Liver (tissue), 9 donors: ENCODE results near the gene CCDC80. TPM values are rescaled to one million over a fixed set of nuclear protein-coding genes. Genes with fewer than 3 reads are reported as not detected.

ENCODE experiments used
- DNase-seq: peaks from one replicate; pipeline ENCODE4 v3.0.0-alpha.2; 2017; ENCODE audit warnings: low spot score
- H3K27ac ChIP-seq, 2 donors: one replicate each; pipeline ENCODE4 v1.7.0; 2013; ENCODE audit warnings: inconsistent platforms in 2 of 2, low read length in 2 of 2, control low read depth in 1 of 2, low read depth in 1 of 2, mild to moderate bottlenecking in 1 of 2
- H3K27me3 ChIP-seq, 4 donors: one replicate each; pipeline versions ENCODE4 v1.6.1 to v1.7.0; 2013; ENCODE audit warnings: low read length in 3 of 4, inconsistent platforms in 1 of 4, mild to moderate bottlenecking in 1 of 4, moderate library complexity in 1 of 4; ENCODE audit not compliant: control insufficient read depth in 4 of 4, insufficient read depth in 4 of 4
- H3K36me3 ChIP-seq, 4 donors: one replicate each; pipeline versions ENCODE4 v1.6.1 to v1.7.0; 2013; ENCODE audit warnings: low read length in 3 of 4, mild to moderate bottlenecking in 3 of 4, low read depth in 1 of 4, moderate library complexity in 1 of 4; ENCODE audit not compliant: control insufficient read depth in 4 of 4, insufficient read depth in 3 of 4
- H3K4me1 ChIP-seq, 4 donors: one replicate each; pipeline versions ENCODE4 v1.6.1 to v1.7.0; 2013; ENCODE audit warnings: low read length in 3 of 4, mild to moderate bottlenecking in 3 of 4, moderate library complexity in 1 of 4; ENCODE audit not compliant: control insufficient read depth in 4 of 4, insufficient read depth in 4 of 4
- H3K4me3 ChIP-seq, 3 donors: one replicate each; pipeline versions ENCODE4 v1.6.1 to v1.7.0; 2013; ENCODE audit warnings: low read length in 3 of 3, control low read depth in 1 of 3, low read depth in 1 of 3, mild to moderate bottlenecking in 1 of 3
- H3K9ac ChIP-seq, 2 donors: one replicate each; pipeline ENCODE4 v1.7.0; 2013; ENCODE audit warnings: low read length in 2 of 2, mild to moderate bottlenecking in 2 of 2, moderate library complexity in 2 of 2, control low read depth in 1 of 2, low read depth in 1 of 2
- H3K9me3 ChIP-seq, 4 donors: one replicate each; pipeline versions ENCODE4 v1.6.1 to v1.7.0; 2013; ENCODE audit warnings: low read length in 3 of 4; ENCODE audit not compliant: control insufficient read depth in 4 of 4
- ATF3 ChIP-seq: IDR thresholded peaks from 2 replicates; pipeline ENCODE4 v1.6.1; 2016; ENCODE audit warnings: antibody characterized with exemption
- EGR1 ChIP-seq, 2 donors: IDR thresholded peaks; 2 replicates each; pipeline ENCODE4 v1.6.1; 2016 to 2018; ENCODE audit warnings: antibody characterized with exemption in 2 of 2, low read depth in 2 of 2
- FOXA1 ChIP-seq: IDR thresholded peaks from 2 replicates; pipeline ENCODE4 v1.6.1; 2016; ENCODE audit warnings: antibody characterized with exemption
- FOXA2 ChIP-seq: IDR thresholded peaks from 2 replicates; pipeline ENCODE4 v1.6.1; 2016; ENCODE audit warnings: antibody characterized with exemption
- GABPA ChIP-seq, 2 donors: IDR thresholded peaks in 1 of 2; conservative IDR thresholded peaks in 1 of 2; 2 replicates each; pipeline ENCODE4 v1.6.1; 2016; ENCODE audit warnings: antibody characterized with exemption in 2 of 2, mild to moderate bottlenecking in 1 of 2, moderate library complexity in 1 of 2
- HNF4A ChIP-seq, 2 donors: conservative IDR thresholded peaks; 2 replicates each; pipeline ENCODE4 v1.6.1; 2016; ENCODE audit warnings: antibody characterized with exemption in 2 of 2, mild to moderate bottlenecking in 2 of 2
- HNF4G ChIP-seq: IDR thresholded peaks from 2 replicates; pipeline ENCODE4 v1.6.1; 2016; ENCODE audit warnings: antibody characterized with exemption
- JUND ChIP-seq, 2 donors: IDR thresholded peaks; 2 replicates each; pipeline ENCODE4 v1.6.1; 2016; ENCODE audit warnings: antibody characterized with exemption in 2 of 2
- MAX ChIP-seq: IDR thresholded peaks from 2 replicates; pipeline ENCODE4 v1.6.1; 2016; ENCODE audit warnings: antibody characterized with exemption
- NR2F2 ChIP-seq: IDR thresholded peaks from 2 replicates; pipeline ENCODE4 v1.6.1; 2016; ENCODE audit warnings: antibody characterized with exemption
- RAD21 ChIP-seq, 2 donors: IDR thresholded peaks; 2 replicates each; pipeline ENCODE4 v1.6.1; 2016; ENCODE audit warnings: antibody characterized with exemption in 2 of 2, mild to moderate bottlenecking in 2 of 2
- RXRA ChIP-seq, 2 donors: IDR thresholded peaks; 2 replicates each; pipeline ENCODE4 v1.6.1; 2017 to 2018; ENCODE audit warnings: antibody characterized with exemption in 2 of 2, mild to moderate bottlenecking in 1 of 2
- SP1 ChIP-seq: IDR thresholded peaks from 2 replicates; pipeline ENCODE4 v1.6.1; 2018; ENCODE audit warnings: antibody characterized with exemption, mild to moderate bottlenecking
- TAF1 ChIP-seq: conservative IDR thresholded peaks from 2 replicates; pipeline ENCODE4 v1.6.1; 2016; ENCODE audit warnings: antibody characterized with exemption, mild to moderate bottlenecking
- YY1 ChIP-seq: IDR thresholded peaks from 2 replicates; pipeline ENCODE4 v1.6.1; 2016; ENCODE audit warnings: antibody characterized with exemption, mild to moderate bottlenecking
- ZBTB33 ChIP-seq: IDR thresholded peaks from 2 replicates; pipeline ENCODE4 v1.6.1; 2016; ENCODE audit warnings: antibody characterized with exemption
- WGBS: extraction: QIAGEN DNeasy Blood & Tissue Kit; methylation state at CpG from one replicate; pipeline ENCODE4 v1.1.7; 2013; 5-methylcytosine and 5-hydroxymethylcytosine counted together
- polyA plus RNA-seq, 2 donors: library from polyadenylated mRNA; stranded (reverse) in 1 of 2; unstranded in 1 of 2; fragments of 200-250 nt in 1 of 2; fragments of >200 nt in 1 of 2; fragmentation: Nextera tagmentation in 1 of 2; extraction: Ambion mirVana in 1 of 2; gene quantifications; one replicate each; pipeline versions ENCODE4 v1.2.1 to v1.2.3, GENCODE V29; 2013 to 2015
- total RNA-seq, 2 donors: library from RNA; depleted of rRNA; stranded (reverse); fragments of >200 nt; gene quantifications; one replicate each; pipeline ENCODE4 v1.2.3, GENCODE V29; 2014
- TF ChIP-seq, protein P1 (sequence below): fragments of 150-350 bp; IDR thresholded peaks from 2 replicates; pipeline ENCODE4 v1.5.1; 2017; ENCODE audit warnings: improper control_type of control experiment, low read depth, low read length; ENCODE audit not compliant: missing input control
- TF ChIP-seq, protein P2 (sequence below): IDR thresholded peaks from 2 replicates; pipeline ENCODE4 v1.6.1; 2016; ENCODE audit warnings: antibody characterized with exemption, mild to moderate bottlenecking
- donor health status: healthy.
- donor health status: healthy.
- donor health status: healthy.
- donor health status: healthy.
- donor health status: healthy.

Gene CCDC80
- total and polyA plus RNA-seq, 4 donors: 0.17 to 2.1 (median 1.1) TPM

GRCh38 chr3:112675943-112676535, 35.1 kb upstream of the CCDC80 start:
- Histone ChIP-seq H3K36me3 (no peaks in the 10 kb centered on the region), H3K4me1 (no peaks in the 10 kb centered on the region), H3K27me3 (peaks cover 0 to 3% (median 0%) of the 10 kb centered on the region in 4 donors), H3K9ac (no peak overlapping the region), H3K9me3 (no peaks in the 10 kb centered on the region), H3K27ac (no peak overlapping the region), H3K4me3 (no peak overlapping the region)
- DNase-seq: no peak
- WGBS: 78% methylated on average over 4 of the region's 4 CpGs
- no peak for TF ChIP-seq TAF1
- TF ChIP-seq, protein P1, sequence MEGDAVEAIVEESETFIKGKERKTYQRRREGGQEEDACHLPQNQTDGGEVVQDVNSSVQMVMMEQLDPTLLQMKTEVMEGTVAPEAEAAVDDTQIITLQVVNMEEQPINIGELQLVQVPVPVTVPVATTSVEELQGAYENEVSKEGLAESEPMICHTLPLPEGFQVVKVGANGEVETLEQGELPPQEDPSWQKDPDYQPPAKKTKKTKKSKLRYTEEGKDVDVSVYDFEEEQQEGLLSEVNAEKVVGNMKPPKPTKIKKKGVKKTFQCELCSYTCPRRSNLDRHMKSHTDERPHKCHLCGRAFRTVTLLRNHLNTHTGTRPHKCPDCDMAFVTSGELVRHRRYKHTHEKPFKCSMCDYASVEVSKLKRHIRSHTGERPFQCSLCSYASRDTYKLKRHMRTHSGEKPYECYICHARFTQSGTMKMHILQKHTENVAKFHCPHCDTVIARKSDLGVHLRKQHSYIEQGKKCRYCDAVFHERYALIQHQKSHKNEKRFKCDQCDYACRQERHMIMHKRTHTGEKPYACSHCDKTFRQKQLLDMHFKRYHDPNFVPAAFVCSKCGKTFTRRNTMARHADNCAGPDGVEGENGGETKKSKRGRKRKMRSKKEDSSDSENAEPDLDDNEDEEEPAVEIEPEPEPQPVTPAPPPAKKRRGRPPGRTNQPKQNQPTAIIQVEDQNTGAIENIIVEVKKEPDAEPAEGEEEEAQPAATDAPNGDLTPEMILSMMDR: no peak
- no peak for TF ChIP-seq FOXA2
- TF ChIP-seq GABPA (IDR thresholded peaks at IDR 0.05 in 1 of 2, conservative IDR thresholded peaks at IDR 0.05 in 1 of 2): no peak
- no peak for TF ChIP-seq NR2F2
- TF ChIP-seq MAX: no peak
- TF ChIP-seq ZBTB33: no peak
- no peak for TF ChIP-seq RXRA (IDR thresholded peaks at IDR 0.05)
- TF ChIP-seq ATF3: no peak
- no peak for TF ChIP-seq SP1
- no peak for TF ChIP-seq JUND (IDR thresholded peaks at IDR 0.05)

- H3K4me1 ChIP-seq: no peaks in the 10 kb centered on the region
- no peaks in the 10 kb centered on the region for H3K9me3 ChIP-seq
- no peak overlapping the region for H3K27ac ChIP-seq
- DNase-seq: no peak
- no peaks in the 10 kb centered on the region for H3K36me3 ChIP-seq
- H3K9ac ChIP-seq: no peak overlapping the region
- no peak overlapping the region for H3K4me3 ChIP-seq
- peaks cover 0 to 3% (median 0%) of the 10 kb centered on the region in 4 donors for H3K27me3 ChIP-seq
- no peak for TF ChIP-seq ATF3
- TF ChIP-seq RAD21 (IDR thresholded peaks at IDR 0.05): no peak
- TF ChIP-seq RXRA (IDR thresholded peaks at IDR 0.05): no peak
- no peak for TF ChIP-seq YY1
- no peak for TF ChIP-seq MAX
- TF ChIP-seq HNF4G: no peak
- TF ChIP-seq FOXA2: no peak
- TF ChIP-seq GABPA (IDR thresholded peaks at IDR 0.05 in 1 of 2, conservative IDR thresholded peaks at IDR 0.05 in 1 of 2): no peak
- TF ChIP-seq ZBTB33: no peak
- no peak for TF ChIP-seq EGR1 (IDR thresholded peaks at IDR 0.05; ENCODE audit: low read depth in 2 of 2)
- no peak for TF ChIP-seq JUND (IDR thresholded peaks at IDR 0.05)
- TF ChIP-seq, protein P1: no peak
- TF ChIP-seq FOXA1: no peak
- TF ChIP-seq, protein P2, sequence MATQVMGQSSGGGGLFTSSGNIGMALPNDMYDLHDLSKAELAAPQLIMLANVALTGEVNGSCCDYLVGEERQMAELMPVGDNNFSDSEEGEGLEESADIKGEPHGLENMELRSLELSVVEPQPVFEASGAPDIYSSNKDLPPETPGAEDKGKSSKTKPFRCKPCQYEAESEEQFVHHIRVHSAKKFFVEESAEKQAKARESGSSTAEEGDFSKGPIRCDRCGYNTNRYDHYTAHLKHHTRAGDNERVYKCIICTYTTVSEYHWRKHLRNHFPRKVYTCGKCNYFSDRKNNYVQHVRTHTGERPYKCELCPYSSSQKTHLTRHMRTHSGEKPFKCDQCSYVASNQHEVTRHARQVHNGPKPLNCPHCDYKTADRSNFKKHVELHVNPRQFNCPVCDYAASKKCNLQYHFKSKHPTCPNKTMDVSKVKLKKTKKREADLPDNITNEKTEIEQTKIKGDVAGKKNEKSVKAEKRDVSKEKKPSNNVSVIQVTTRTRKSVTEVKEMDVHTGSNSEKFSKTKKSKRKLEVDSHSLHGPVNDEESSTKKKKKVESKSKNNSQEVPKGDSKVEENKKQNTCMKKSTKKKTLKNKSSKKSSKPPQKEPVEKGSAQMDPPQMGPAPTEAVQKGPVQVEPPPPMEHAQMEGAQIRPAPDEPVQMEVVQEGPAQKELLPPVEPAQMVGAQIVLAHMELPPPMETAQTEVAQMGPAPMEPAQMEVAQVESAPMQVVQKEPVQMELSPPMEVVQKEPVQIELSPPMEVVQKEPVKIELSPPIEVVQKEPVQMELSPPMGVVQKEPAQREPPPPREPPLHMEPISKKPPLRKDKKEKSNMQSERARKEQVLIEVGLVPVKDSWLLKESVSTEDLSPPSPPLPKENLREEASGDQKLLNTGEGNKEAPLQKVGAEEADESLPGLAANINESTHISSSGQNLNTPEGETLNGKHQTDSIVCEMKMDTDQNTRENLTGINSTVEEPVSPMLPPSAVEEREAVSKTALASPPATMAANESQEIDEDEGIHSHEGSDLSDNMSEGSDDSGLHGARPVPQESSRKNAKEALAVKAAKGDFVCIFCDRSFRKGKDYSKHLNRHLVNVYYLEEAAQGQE: no peak
- TF ChIP-seq HNF4A (conservative IDR thresholded peaks at IDR 0.05): no peak
- WGBS: 54% methylated on average over 6 of the region's 6 CpGs
These were observed 34.4 kb upstream of the CCDC80 start for GRCh38 chr3:112675349-112675748.
